ENCODE data around the gene ARHGAP26.
"Not testable (repeated sequence)": the region's sequence is repeated elsewhere in the genome, so short reads cannot be mapped to it uniquely, and the experiment has no call there.

Gene ARHGAP26

DNA sequence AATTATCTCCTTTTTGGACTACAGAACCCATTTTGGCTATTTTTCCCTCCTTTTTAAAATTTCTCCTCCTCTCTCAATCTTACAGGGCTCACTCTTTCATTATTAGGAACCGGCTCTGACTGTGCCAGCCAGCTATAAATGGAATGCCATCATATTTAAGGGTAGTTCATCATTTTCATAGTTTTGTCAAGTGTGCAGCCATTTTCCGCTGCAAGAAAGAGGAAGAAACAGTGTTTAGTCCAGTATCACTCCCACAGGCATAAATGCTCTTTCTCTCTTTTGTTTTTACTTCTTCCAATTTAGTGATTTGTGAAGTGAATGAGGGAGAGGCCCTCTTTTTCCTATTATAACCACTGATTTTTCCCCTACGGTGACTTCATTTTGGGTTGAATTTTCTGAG is 343.3 kb downstream of the ARHGAP26 start:
- no peak for DNase-seq (ENCODE audit: low read depth, low spot score)

DNA sequence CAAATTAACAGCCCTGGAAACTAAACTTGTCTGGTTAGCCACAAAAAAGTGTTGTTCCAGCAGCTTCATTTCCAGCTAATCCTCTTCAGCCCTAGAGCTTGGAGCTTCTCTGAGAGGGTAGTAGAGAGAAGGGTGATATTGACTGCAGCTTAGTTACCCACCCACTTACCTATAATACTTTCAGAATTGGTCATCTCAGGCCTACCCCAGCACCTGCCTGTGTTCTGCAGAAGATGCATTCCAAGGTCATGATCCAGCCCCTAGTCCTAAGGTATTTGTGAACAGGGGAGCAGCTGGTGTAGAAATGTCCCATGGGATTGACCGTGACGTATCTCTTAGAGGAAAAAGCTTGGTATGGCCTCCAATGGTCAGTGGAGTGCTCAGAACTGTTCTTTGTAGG is 344.3 kb downstream of the ARHGAP26 start:
- DNase-seq (ENCODE audit: low read depth, low spot score), result no peak

DNA sequence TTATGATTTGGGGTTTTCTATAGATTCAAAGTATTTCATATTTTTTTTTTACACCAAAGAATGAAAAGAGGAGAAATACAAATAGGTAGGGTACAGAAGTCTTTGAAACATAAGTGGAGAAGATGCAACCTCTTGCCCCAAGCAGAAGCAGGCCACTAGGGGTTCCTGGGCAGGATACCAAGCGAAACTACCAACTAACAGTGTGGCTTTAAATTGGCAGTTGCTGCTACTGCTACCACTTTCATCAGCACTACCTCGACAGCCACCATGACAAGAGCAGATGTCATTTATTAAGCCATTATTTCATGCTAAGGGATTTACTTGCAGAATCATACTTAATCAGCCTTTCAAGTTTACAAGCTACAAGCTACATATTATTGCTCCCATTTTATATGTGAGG is 345.2 kb downstream of the ARHGAP26 start:
- DNase-seq (ENCODE audit: low read depth, low spot score), result no peak

DNA sequence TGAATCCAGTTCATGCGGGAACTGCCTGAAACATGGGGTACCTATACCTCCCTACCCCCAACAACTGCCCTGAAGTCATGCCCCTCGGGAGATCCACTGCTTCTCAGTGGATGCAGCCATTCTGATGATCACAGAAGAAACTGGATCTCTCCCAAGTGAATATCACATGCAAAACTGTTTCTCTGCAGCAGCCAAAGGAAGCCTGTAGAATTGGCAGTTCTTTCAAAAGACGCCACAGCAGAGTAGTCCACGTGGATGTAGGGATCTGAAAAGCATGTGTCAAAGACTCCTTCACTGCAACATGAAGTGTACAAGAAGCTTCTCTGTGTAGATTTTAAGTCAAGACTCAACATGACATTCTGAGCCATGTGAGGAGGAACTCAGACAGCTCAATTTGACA is 346.6 kb downstream of the ARHGAP26 start:
- DNase-seq (ENCODE audit: low read depth, low spot score), result no peak

DNA sequence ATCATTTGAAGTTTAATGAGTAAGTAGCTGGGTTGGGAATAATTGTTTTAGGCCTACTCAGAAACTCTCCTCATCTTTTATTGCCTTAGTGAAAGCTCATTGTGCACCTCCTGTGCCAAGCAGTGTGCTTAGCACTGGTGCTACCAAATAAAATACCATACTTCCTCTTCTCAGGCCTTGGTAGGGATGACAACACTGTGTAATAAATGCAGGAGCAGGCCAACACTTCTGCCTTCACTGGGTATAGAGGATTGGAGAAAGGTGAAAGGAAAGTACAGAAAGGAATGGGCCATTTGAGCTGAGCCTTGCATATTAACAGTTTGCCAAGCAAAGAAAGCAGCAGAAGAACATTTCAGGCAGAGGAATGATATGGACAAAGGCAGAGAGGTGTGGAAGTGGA is 347.6 kb downstream of the ARHGAP26 start:
- no peak for DNase-seq (ENCODE audit: low read depth, low spot score)

DNA sequence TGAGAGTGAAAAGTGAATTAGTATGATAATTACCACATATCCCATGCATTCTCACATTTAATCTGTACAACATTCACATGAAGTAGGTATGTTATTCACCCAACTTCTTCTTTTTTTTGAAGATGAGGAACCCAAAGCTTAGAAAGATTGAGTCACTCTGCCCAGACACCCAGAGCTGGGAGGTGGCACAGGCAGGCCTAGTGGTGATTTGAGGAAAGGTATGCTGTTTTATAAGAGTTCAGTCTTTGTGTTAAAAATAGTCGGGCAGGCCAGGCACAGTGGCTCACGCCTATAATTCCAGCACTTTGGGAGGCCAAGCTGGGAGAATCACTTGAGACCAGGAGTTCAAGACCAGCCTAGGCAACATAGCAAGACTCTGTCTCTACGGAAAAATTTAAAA is 348.0 kb downstream of the ARHGAP26 start:
- no peak for DNase-seq (ENCODE audit: low read depth, low spot score)

DNA sequence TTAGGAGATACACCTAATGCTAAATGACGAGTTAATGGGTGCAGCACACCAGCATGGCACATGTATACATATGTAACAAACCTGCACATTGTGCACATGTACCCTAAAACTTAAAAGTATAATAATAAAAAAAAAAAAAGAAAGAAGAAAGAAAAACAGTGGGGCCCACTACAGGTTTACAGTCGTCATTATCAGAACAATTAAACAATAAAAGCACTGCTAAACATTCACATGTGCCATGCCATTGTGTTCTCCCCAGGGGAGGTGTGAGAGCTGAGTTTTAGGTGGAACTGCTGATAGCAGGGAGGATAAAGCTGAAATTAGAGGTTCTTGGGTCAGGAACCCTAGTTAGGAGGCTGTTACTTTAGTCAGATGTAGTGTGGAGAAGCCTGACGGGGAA is 348.6 kb downstream of the ARHGAP26 start:
- DNase-seq (ENCODE audit: low read depth, low spot score), result not testable (repeated sequence)

DNA sequence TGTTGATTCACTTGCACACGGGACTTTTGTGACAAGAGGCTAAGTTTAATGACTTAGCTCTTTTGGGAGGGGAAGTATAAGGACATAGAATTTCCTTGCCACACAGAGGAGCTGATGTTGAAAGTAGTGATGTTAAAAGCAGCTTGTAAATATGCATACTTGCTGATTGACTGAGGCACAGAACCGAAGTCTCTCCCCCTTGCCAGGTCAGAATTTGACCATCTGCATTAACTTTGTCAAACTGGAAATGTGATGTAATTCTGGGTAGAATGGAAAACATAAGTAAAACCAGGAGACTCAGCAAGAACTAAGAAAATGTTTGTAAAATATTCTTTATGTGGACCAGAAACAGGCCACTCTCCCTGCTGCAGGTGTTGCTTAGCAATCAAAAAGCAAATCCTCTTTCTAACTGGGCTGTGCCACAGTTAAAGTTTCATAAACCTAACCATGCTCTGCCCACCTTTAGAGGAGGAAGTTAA is 349.2 kb downstream of the ARHGAP26 start:
- no peak for DNase-seq (ENCODE audit: low read depth, low spot score)

DNA sequence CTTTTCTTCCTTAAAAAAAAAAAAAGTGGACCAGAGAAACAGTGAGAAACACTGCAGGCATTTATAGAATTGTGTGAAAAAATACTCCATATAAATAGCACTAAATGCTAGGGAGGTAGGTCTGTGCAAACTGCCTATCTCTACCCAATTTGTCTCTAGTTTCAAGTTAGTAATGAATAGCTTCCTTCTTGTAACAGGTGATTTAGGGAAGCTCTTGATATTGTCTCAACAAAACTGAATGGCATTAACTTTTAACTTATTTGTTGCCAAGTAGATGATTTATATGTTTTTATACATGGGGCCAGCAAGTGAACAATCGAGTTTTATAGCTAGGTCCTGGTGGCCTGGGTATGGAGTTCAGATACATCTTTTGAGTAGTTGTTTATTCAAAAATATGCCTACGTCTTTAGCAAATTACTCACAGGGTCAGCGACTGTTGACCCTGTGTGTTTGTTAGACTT is 349.7 kb downstream of the ARHGAP26 start:
- DNase-seq (ENCODE audit: low read depth, low spot score), result no peak

DNA sequence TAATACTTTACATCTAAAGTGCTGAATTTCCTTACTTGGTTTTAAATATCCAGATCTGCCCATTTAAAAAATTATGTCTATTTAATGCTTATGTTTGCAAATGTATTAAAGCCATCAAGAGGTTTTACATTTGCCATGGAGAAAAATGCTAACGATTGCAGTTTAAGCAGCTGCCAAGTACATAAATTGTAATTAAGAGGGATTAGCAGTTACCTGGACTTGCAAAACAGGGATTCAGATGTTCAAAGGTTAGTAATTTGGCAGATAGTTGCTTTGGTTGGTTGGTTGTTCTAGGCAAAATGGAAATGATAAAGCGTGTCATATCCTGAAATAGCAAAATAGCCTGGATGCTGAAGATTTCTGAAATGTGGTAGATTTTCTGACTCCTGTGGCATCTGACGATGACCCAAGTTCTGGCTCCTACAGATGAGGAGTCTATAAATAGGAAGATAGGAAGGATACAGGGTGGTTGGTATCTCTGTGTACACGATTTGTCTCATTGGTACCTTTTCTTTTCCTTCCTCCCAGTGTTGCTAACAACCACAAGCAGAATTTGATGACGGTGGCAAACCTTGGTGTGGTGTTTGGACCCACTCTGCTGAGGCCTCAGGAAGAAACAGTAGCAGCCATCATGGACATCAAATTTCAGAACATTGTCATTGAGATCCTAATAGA is 350.4 kb downstream of the ARHGAP26 start:
- no peak for DNase-seq (ENCODE audit: low read depth, low spot score)

DNA sequence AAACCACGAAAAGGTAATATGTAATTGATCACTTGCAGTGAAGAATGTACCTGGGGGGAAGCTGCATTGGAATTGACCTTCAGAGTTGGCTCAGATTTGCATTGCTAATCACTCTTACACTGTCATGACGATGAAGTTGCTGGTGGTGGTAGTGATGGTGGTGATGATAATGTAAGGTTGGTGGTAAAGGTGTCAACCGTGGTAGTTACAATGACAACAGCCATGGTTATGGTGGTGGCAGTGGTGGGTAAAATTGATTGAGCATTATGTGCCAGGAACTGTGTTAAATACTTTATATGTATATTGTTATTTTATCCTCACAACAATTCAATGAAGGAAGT is 350.9 kb downstream of the ARHGAP26 start:
- no peak for DNase-seq (ENCODE audit: low read depth, low spot score)

DNA sequence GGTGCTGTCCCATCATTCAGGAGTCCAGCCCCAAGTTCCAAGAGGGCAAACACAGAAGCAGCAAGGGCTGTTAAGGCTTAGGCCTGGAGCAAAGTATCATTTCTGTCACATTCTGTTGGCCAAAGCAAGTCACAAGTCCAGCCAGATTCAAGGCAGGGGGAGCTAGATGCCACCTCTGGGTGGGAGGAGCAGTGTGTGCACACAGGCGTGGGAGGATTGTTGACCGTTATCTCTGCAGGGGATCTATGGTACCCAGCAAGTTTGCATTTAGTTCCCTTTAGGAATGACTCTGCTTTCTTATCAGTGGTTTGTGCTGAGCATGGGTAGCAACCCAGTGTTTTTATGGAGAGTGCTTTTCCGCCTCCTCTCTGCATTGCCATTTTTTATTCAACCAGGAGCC is 354.4 kb downstream of the ARHGAP26 start:
- DNase-seq (ENCODE audit: low read depth, low spot score), result no peak

DNA sequence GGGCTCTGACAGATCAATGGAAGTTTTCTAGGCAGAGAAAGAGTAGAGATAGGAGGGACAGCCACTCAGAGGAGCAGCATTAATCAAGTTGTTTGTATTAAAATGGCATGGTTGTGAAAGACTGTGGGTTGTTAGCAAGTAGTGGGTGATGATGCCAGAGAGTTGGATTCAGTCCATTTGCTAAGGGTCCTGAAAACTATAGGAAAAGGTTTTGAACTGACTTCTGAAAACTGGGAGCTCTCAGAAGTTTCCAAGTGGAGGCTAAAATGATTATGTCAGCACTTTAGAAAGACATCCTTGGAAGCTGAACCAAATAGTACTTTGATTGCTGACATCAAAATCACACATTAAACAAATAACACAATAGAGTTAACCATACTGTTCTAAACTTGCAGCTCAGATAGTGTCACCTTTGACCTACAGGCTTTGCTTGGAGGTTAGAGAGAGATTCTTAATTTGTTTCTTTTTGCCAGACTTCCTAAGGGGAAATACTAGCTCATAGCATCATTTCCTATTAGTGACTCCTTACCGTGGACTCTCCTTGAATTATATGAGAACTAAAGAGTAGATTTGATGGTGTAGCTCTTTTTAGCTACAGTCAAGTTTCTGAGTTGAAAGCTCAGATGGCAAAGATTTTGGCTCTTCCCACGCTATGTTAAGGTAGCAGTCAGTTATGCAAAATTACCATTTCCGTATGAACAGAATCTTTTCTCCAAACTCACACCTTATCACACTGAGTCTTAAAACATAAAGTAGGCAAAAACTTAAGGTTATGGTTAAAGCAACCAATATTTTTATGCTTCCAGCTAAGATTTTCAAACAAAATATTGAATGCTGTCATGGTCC is 356.2 kb downstream of the ARHGAP26 start:
- DNase-seq (ENCODE audit: low read depth, low spot score), result no peak

DNA sequence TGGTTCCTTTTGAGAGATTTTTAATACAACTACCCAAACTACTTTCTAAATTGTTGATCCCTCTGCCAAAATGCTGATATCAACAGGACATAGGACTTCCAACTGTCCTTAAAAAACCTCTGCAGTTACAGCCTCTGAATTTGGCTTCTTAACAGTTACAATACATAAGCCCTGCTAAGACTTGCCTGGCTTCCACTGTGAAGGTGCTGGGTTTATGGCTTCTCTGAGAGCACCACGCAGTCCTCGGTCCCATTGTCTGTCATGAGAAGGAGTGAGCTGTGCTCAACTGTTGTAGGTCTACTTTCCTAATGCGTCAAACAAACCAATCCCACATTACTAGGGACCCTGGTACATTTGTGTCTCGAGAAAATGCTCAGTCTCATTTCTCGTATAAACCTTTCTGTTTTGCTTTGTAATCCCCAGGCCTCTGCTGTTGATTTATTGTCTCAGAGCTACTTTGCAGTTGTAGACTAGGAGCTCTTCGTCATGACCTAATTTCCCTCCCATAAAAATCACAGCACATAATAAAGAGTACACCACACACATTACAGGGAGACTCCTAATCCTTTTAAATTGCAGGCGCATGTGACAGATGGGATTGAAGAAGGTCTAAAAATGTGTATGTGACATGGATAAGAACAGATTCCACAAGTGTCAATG is 358.4 kb downstream of the ARHGAP26 start:
- DNase-seq (ENCODE audit: low read depth, low spot score), result no peak

DNA sequence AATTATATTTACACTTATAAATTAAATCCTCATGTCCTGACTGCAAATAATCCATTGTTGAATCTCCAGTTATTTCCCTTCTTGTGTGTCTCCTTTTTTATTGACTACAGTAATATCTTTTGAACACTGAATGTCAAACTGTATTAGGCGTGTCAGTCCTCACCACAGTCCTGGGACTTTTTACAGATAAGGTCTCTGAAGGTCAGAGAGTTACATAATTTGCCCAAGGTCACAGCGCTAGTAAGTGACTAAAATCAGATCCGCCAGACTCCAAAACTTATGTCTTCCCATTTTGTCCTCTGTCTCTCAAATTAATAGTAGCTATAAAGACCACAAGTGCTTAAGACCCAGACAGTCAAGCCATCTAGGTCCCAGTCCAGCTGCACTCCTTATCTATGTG is 359.0 kb downstream of the ARHGAP26 start:
- DNase-seq (ENCODE audit: low read depth, low spot score), result no peak

DNA sequence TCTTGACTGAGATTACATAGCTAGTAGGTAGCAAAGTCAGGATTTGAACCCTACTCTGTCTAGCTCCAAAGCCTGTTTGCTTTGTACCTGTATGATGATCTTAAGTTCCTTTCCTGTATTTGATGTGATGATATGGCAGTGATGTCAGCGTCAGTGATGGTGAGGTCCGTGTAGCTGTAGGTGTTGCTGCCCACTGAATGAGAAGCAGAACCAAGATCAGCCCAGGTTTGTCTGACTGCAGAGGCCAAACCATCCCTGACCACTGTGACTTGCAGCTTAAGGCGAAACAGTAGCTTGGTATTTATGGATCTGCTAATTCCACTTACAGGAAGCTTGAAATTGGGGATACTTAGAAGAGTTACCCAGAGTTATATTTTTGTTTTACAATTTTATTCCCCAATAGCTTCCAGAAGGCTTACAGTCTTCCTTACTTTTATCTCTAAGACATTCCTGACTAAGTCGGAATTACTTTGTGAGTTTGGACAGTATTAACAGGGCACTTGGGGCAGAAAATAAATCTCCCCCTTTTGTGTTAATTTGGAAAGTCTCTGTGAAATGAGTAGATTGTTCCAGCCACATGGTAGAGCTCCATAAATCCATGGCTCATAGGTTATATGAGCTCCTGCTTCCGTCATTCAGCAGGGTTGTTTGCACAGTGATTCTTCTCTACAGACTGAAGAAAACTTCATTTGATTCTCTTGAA is 359.9 kb downstream of the ARHGAP26 start:
- DNase-seq (ENCODE audit: low read depth, low spot score), result no peak

DNA sequence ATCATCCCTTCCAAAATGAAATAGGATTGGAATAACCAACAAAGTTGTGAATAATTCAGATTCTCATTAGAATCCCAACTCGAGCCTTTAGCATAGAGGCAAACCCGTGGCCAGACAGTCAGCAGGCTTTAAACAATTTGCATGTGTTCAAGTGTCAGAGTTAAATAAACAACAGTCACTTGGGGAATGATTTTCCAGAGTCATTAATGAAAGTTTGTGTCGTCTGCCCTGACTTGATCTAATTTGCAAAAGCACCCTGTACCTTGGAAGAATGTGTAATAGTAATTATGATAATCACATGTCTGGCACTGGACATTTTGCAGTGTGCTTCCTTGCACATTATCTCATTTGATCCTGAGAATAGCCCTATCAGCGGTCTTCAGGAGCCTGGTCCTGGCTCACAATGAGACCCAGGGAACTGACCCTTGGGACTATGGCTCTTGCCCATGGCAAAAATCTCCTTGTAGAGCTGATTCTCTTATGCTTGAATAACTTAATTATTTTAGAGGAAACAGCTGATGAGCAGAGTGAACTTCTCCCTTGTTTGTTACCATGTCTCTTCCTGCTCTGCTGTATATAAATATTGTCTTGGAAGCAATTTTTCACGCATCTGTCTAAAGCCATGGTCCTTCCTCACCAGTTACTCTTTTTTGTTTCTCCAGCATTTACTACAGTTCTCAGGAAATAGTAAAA is 360.6 kb downstream of the ARHGAP26 start:
- no peak for DNase-seq (ENCODE audit: low read depth, low spot score)

DNA sequence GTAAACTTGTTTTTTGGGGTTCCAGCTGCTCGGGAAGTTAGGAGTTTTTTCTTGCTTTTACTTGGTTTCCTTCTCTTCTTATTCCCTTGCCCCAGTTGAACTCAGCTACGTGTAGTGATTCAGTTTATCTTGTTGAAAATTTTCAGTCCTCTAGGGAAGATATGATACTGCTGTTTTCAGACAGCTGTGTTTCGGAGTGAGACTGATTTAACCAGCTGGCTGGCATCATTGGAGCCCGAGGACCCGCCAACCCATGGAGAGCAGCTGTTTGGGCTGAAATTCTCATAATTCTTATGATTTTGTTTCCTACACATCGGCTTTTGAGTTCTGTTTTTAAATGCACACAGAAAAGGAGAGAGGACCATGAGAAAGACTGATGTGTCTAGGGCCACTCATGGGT is 361.8 kb downstream of the ARHGAP26 start:
- DNase-seq (ENCODE audit: low read depth, low spot score), result no peak

DNA sequence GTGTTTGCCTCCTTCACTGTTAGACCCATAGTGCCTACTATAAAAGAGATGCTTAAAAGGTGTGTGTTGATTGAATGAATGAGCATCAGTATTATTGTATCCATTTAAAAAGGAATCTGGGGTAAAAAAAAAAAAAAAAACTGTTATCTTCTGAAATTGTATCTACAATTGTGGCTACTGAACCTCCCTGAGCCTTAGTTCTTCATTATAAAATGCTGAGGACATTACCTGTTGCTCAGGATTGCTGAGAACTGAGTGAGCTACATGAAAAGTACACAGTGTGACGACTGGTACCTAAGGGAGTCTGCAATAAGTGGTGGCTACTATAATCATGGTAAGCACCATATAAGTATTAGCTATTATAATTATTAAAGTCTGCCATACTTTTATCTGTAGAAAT is 362.6 kb downstream of the ARHGAP26 start:
- no peak for DNase-seq (ENCODE audit: low read depth, low spot score)

DNA sequence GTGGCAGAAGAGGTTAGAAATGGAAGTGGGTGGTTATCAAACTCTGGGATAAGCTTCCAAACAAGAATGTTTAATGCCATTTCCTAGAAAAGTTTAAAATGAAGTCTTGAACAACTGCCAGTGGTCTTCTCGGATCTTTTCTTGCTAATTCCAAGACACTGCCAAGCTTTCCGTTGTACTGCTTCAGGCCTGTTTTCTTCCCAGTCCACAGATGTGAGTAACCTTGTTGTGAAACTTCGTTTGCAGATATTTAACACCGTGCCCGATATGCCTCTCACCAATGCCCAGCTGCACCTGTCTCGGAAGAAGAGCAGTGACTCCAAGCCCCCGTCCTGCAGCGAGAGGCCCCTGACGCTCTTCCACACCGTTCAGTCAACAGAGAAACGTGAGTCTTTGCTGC is 363.5 kb downstream of the ARHGAP26 start:
- DNase-seq (ENCODE audit: low read depth, low spot score), result no peak

DNA sequence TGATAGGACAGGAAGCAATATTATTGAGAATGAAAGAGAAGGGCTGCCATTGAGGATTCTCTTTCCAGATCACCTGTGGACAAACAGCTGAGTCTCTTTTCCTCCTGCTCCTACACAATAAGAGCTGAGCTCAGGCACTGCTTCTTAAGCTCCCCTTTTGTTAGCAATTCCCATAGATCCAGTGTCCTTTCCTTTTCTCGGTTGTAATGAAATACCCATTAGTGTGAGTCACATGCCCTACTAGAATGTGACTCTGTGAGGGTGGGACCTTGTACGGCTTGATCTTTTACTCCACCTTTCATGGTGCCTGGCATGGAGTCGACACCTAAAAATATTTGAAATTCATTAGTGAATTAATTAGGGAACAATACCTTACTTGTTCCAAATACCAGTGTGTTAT is 364.1 kb downstream of the ARHGAP26 start:
- DNase-seq (ENCODE audit: low read depth, low spot score), result no peak
